ENCODE results near the gene MCC.
A peak's percentile ranks its signal among the peaks of the same experiment; 100 is the strongest.

The MCC gene

DNA sequence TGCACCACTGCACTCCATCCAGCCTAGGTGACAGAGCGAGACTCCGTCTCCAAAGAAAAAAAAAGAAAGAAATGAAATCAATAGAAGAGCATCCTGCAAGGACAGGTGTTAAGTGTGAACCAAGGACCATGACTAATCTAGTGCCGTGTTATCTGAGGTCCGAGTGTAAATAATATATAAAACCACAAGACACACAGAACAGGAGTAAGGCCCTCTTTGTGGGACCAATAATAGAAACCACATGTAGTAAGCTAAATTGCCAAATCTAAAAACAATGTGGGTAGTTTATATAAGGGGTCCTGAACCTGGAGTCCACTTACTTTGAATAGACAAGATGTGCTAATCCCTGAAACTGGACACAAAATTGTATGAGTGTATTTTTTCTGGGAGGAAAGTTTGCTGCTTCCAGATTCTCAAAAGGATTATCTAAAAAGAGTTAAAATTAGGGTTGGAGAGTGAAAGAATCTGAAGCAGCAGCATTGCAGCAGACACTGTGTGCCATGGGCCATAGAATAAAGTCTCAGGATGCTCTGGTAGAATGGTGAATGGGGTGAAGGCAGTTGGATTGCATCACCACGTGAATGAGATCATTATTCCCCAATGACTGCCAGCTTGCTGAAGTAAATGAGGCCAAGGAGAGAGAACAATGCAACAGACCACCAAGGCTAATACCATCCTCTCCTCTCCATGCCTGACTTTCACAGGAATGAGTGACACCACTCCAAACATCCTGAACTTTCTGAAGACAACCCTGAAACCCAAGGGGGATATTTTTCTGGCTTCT, 288.9 kb downstream of the MCC start (continued):
- TF ChIP-seq, protein P1, sequence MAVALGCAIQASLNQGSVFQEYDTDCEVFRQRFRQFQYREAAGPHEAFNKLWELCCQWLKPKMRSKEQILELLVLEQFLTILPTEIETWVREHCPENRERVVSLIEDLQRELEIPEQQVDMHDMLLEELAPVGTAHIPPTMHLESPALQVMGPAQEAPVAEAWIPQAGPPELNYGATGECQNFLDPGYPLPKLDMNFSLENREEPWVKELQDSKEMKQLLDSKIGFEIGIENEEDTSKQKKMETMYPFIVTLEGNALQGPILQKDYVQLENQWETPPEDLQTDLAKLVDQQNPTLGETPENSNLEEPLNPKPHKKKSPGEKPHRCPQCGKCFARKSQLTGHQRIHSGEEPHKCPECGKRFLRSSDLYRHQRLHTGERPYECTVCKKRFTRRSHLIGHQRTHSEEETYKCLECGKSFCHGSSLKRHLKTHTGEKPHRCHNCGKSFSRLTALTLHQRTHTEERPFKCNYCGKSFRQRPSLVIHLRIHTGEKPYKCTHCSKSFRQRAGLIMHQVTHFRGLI (tag by site-specific recombination; IDR thresholded peaks at IDR 0.05): no peak
- TF ChIP-seq EGR2 (tag by site-specific recombination; IDR thresholded peaks at IDR 0.05; ENCODE audit: low read depth) (no peak), ZNF202 (tag by site-specific recombination; IDR thresholded peaks at IDR 0.05; ENCODE audit: borderline replicate concordance) (no peak), ZBTB21 (tag by site-specific recombination; IDR thresholded peaks at IDR 0.05) (0 out of 2 replicates have a peak, but pooled peaks have one; percentile 59), ZEB2 (tag by site-specific recombination; IDR thresholded peaks at IDR 0.05) (peak; percentile 84), ZNF24 (tag by site-specific recombination; IDR thresholded peaks at IDR 0.05) (0 out of 2 replicates have a peak, but pooled peaks have one; percentile 51), FEZF1 (tag by site-specific recombination; IDR thresholded peaks at IDR 0.05) (peak; percentile 87), ZNF366 (tag by site-specific recombination; conservative IDR thresholded peaks at IDR 0.05) (peak; percentile 71), ZNF629 (tag by site-specific recombination; IDR thresholded peaks at IDR 0.05) (peak; percentile 85), ZNF423 (tag by site-specific recombination; IDR thresholded peaks at IDR 0.05) (no peak), ZBTB1 (tag by site-specific recombination; IDR thresholded peaks at IDR 0.05) (no peak), ZNF324 (tag by site-specific recombination; IDR thresholded peaks at IDR 0.05) (0 out of 2 replicates have a peak, but pooled peaks have one; percentile 45), ZNF335 (tag by site-specific recombination; conservative IDR thresholded peaks at IDR 0.05) (peak; percentile 60), ZNF26 (tag by site-specific recombination; IDR thresholded peaks at IDR 0.05) (no peak), MEIS1 (CRISPR knock-in tag; IDR thresholded peaks at IDR 0.05; ENCODE audit: borderline replicate concordance) (no peak), SP2 (tag by site-specific recombination; IDR thresholded peaks at IDR 0.05) (no peak), IKZF3 (tag by site-specific recombination; IDR thresholded peaks at IDR 0.05) (peak; percentile 65; the same call in 1 of the 2 replicates), PRDM2 (tag by site-specific recombination; IDR thresholded peaks at IDR 0.05; ENCODE audit: borderline replicate concordance) (no peak), ZNF18 (tag by site-specific recombination; IDR thresholded peaks at IDR 0.05) (peak; percentile 94), ZFP69B (tag by site-specific recombination; IDR thresholded peaks at IDR 0.05) (peak; percentile 62), KLF10 (tag by site-specific recombination; IDR thresholded peaks at IDR 0.05) (peak; percentile 42; the same call in 1 of the 2 replicates)
- TF ChIP-seq, protein P2, sequence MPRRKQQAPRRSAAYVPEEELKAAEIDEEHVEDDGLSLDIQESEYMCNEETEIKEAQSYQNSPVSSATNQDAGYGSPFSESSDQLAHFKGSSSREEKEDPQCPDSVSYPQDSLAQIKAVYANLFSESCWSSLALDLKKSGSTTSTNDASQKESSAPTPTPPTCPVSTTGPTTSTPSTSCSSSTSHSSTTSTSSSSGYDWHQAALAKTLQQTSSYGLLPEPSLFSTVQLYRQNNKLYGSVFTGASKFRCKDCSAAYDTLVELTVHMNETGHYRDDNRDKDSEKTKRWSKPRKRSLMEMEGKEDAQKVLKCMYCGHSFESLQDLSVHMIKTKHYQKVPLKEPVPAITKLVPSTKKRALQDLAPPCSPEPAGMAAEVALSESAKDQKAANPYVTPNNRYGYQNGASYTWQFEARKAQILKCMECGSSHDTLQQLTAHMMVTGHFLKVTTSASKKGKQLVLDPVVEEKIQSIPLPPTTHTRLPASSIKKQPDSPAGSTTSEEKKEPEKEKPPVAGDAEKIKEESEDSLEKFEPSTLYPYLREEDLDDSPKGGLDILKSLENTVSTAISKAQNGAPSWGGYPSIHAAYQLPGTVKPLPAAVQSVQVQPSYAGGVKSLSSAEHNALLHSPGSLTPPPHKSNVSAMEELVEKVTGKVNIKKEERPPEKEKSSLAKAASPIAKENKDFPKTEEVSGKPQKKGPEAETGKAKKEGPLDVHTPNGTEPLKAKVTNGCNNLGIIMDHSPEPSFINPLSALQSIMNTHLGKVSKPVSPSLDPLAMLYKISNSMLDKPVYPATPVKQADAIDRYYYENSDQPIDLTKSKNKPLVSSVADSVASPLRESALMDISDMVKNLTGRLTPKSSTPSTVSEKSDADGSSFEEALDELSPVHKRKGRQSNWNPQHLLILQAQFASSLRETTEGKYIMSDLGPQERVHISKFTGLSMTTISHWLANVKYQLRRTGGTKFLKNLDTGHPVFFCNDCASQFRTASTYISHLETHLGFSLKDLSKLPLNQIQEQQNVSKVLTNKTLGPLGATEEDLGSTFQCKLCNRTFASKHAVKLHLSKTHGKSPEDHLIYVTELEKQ (tag by site-specific recombination; IDR thresholded peaks at IDR 0.05; ENCODE audit: borderline replicate concordance): peak; percentile 31; the same call in 1 of the 2 replicates
- TF ChIP-seq, protein P3, sequence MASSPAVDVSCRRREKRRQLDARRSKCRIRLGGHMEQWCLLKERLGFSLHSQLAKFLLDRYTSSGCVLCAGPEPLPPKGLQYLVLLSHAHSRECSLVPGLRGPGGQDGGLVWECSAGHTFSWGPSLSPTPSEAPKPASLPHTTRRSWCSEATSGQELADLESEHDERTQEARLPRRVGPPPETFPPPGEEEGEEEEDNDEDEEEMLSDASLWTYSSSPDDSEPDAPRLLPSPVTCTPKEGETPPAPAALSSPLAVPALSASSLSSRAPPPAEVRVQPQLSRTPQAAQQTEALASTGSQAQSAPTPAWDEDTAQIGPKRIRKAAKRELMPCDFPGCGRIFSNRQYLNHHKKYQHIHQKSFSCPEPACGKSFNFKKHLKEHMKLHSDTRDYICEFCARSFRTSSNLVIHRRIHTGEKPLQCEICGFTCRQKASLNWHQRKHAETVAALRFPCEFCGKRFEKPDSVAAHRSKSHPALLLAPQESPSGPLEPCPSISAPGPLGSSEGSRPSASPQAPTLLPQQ (tag by site-specific recombination; IDR thresholded peaks at IDR 0.05): peak; percentile 77; the same call in 1 of the 2 replicates
